ENCODE data around the gene RASIP1. TPM values are rescaled to one million over a fixed set of nuclear protein-coding genes. Genes with fewer than 3 reads are reported as not detected.

RASIP1 gene
- total RNA-seq, 4 donors from 2014 or later: 5.9 to 105 (median 31.9) TPM

DNA sequence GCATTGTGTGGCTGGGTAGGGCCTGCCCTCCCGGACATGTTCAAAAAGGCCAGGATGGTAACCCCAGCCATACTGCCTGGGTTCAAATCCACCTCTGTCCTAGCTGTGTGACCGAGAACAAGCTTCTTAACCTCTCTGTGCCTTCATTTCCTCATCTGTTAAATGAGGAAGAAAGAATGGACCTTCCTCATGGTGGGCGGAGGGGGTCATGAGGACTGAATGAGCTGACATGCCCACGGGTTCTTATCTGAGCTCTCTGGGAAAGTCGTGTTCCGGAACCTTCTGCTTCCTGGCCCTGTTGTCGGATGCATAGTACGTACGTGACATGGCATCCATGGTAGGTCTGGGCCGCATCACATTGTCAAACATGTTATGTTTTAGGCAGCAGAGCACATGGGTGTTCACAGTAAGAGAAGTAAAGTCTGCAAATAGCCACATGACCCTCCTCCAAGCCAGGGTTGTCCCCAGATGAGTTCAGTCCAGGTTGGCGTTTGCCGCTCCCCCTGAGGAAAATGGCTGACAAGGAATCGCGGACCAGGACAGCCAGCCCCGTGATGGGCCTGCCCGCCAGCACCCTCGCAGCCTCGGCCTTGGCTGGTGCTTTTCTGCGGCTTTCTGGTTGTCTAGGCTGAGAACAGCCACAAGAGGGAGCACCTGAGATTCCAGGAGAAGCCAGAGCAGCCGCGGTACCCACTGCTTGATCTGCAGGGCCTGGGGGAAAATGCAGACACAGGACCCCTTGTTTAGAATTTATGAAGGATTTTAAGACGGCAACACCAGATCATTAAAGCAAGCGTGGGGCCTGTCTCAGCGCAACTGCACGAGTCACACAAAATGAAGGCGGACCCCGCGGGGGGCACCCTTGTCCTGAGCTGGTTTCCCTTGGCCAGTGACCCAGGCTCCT, 65.2 kb downstream of the RASIP1 start:
- intact Hi-C loops (cut with DNase I; ENCODE audit: low total_unique reads): no loop called here
- no peaks in the 10 kb centered on the region for H3K4me1 ChIP-seq
- H3K27ac ChIP-seq: peak overlapping the region in 1 of 2 donors; percentile 17
- no peaks in the 10 kb centered on the region for H3K27me3 ChIP-seq
- H3K4me3 ChIP-seq: no peak overlapping the region
- peak; percentile 83 to 87 for DNase-seq
- no peaks in the 10 kb centered on the region for H3K9me3 ChIP-seq
- H3K36me3 ChIP-seq: no peaks in the 10 kb centered on the region
- TF ChIP-seq, protein P1, sequence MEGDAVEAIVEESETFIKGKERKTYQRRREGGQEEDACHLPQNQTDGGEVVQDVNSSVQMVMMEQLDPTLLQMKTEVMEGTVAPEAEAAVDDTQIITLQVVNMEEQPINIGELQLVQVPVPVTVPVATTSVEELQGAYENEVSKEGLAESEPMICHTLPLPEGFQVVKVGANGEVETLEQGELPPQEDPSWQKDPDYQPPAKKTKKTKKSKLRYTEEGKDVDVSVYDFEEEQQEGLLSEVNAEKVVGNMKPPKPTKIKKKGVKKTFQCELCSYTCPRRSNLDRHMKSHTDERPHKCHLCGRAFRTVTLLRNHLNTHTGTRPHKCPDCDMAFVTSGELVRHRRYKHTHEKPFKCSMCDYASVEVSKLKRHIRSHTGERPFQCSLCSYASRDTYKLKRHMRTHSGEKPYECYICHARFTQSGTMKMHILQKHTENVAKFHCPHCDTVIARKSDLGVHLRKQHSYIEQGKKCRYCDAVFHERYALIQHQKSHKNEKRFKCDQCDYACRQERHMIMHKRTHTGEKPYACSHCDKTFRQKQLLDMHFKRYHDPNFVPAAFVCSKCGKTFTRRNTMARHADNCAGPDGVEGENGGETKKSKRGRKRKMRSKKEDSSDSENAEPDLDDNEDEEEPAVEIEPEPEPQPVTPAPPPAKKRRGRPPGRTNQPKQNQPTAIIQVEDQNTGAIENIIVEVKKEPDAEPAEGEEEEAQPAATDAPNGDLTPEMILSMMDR (IDR thresholded peaks at IDR 0.05): peak; percentile 79 to 92 (median 90)
- no peak for TF ChIP-seq POLR2A (IDR thresholded peaks at IDR 0.05)

DNA sequence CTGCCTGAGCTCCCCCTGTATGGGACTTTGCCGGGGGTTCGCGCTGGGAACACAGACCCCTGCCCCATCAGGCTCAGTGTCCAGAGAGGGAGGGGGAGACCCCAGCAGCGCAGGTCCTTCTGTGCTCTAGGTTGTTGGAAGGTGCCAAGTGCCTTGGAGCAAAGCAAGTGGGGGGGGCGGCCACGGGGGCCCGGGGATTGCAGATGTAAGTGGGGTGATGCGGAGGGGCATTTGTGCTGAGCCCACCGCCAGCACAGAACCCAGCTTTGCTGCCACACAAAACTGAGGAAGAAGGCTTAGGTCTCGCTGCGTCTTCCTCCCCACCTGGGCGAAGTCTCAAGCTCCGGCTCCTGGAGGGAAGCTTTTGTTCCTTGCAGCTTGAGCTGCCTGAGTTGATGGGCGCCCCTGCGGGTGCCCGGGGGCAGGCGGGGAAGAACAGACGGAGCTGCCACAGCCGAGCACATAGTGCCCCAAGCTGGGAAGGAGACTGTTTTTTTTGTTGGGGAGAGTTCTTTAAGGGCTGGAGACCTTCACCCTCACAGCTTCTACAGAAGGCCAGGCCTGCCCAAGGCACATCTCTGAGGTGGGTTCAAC, 66.1 kb downstream of the RASIP1 start:
- TF ChIP-seq POLR2A (IDR thresholded peaks at IDR 0.05): no peak
- TF ChIP-seq, protein P1 (IDR thresholded peaks at IDR 0.05): no peak
- H3K4me3 ChIP-seq: no peak overlapping the region
- intact Hi-C loops (cut with DNase I; ENCODE audit: low total_unique reads): no loop called here

DNA sequence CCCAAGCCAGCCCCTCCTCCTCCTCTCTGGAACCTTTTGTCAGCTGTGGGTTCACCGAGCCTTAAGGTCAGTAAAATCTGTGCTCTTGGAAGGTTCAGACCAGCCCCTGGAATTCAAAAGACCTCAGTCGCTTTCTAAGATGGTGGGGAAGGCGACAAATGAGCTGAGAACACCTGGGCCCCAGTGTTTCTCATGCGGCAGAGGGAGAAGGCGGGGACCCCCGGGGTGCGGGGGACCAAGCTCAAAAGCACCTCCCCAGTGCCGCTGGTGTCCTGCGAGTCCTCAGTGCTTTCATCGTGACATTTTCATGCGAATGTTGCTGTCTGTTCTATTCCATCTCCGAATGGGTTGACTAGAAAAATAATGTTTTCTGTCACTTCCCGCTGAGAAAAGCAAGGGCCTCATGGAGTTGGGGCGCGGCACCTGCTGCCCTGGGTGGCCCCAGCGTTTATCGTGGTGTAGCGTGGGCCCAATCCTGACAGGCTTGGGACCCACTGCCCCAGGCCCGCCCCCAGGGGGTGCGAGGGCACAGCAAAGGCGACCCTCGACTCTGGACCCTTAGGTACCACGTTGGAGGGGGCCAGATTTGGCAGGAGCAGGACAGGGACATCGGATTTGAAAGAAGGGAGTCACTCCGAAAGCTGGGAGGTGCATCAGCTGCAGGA, 66.8 kb downstream of the RASIP1 start:
- H3K4me1 ChIP-seq: no peaks in the 10 kb centered on the region
- DNase-seq: no peak
- H3K36me3 ChIP-seq: no peaks in the 10 kb centered on the region
- no peaks in the 10 kb centered on the region for H3K9me3 ChIP-seq
- H3K27ac ChIP-seq: no peak overlapping the region
- no peak overlapping the region for H3K4me3 ChIP-seq
- intact Hi-C loops (cut with DNase I; ENCODE audit: low total_unique reads): no loop called here
- H3K27me3 ChIP-seq: no peaks in the 10 kb centered on the region
- TF ChIP-seq POLR2A (IDR thresholded peaks at IDR 0.05): no peak
- TF ChIP-seq, protein P1 (IDR thresholded peaks at IDR 0.05): no peak

More for the DNA sequence above, 66.1 kb downstream of the RASIP1 start:
- H3K27ac ChIP-seq: no peak overlapping the region
- H3K4me1 ChIP-seq: no peaks in the 10 kb centered on the region
- H3K9me3 ChIP-seq: no peaks in the 10 kb centered on the region
- no peaks in the 10 kb centered on the region for H3K36me3 ChIP-seq
- DNase-seq: no peak
- no peaks in the 10 kb centered on the region for H3K27me3 ChIP-seq

DNA sequence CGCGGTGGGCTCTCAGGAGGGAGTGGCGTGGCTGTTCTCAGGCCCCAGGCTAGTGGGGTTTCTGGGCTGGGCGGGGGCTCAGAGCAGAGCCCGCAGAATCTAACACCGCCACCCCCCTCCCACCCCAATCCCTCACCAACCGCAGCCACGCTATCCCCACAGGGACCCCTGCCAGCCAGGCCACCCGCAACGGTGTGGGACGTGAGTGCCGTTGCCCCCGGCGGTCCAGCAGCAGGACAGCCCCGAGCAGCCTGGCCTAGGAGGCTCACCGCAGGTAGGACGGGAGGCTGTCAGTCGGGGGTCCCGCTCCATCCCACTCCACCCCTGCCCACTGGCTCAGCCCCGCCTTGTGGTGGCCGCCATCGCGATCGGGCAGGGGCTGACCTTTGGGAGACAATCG, 67.4 kb downstream of the RASIP1 start, which contains the start of gene NTN5:
TSS of gene NTN5 (minus strand) at position 24 of the 400 bp plus-strand sequence. CDS start 2,031 bp downstream, outside the sequence.
- no peaks in the 10 kb centered on the region for H3K4me1 ChIP-seq
- intact Hi-C loops (cut with DNase I; ENCODE audit: low total_unique reads): no loop called here
- no peaks in the 10 kb centered on the region for H3K36me3 ChIP-seq
- H3K9me3 ChIP-seq: no peaks in the 10 kb centered on the region
- H3K27ac ChIP-seq: no peak within 1 kb of the TSS
- no peak within 1 kb of the TSS for H3K4me3 ChIP-seq
- TF ChIP-seq, protein P1 (IDR thresholded peaks at IDR 0.05): no peak
- TF ChIP-seq POLR2A (IDR thresholded peaks at IDR 0.05): no peak
- no peak for DNase-seq
- H3K27me3 ChIP-seq: no peaks in the 10 kb centered on the region

Data from uterus (tissue), 4 donors.